ENCODE data around the gene EPS15. TPM values are rescaled to one million over a fixed set of nuclear protein-coding genes. Genes with fewer than 3 reads are reported as not detected.
A peak's percentile ranks its signal among the peaks of the same experiment; 100 is the strongest.

EPS15 gene
- total and polyA plus RNA-seq, 10 of the 15 experiments (the other 5 are each of a cell fraction or from before 2014, with no cell fraction given): 24.7 to 87.8 (median 56.3) TPM

- TF ChIP-seq IRF3 (IDR thresholded peaks at IDR 0.05): no peak
- no peak for TF ChIP-seq ZBTB4 (CRISPR knock-in tag; IDR thresholded peaks at IDR 0.05)
- TF ChIP-seq TBL1XR1 (IDR thresholded peaks at IDR 0.05; ENCODE audit: low read depth, low read length): no peak
- peak; percentile 84 for TF ChIP-seq EED (IDR thresholded peaks at IDR 0.05; ENCODE audit: low read depth)
- TF ChIP-seq CBFB (IDR thresholded peaks at IDR 0.05; ENCODE audit: low read depth): no peak
- no peak for TF ChIP-seq CBX3 (IDR thresholded peaks at IDR 0.05; ENCODE audit: borderline replicate concordance, low read depth)
- TF ChIP-seq HSF1 (IDR thresholded peaks at IDR 0.05; ENCODE audit: low read depth, low read length): no peak
- peak; percentile 56 for TF ChIP-seq RAD21 (IDR thresholded peaks at IDR 0.05; ENCODE audit: insufficient read depth, low read depth, low read length)
- no peak for TF ChIP-seq EZH2 (IDR thresholded peaks at IDR 0.05; ENCODE audit: borderline replicate concordance, control insufficient read depth, low read depth, low read length)
- TF ChIP-seq CEBPB (IDR thresholded peaks at IDR 0.05; ENCODE audit: borderline replicate concordance in 1 of 2, low read depth in 2 of 2, low read length in 2 of 2): no peak
- TF ChIP-seq BMI1 (IDR thresholded peaks at IDR 0.05; ENCODE audit: borderline replicate concordance): no peak
- no peak for TF ChIP-seq ZBTB33 (IDR thresholded peaks at IDR 0.05)
- no peak for TF ChIP-seq NFXL1 (IDR thresholded peaks at IDR 0.05; ENCODE audit: borderline replicate concordance)
- no peak for TF ChIP-seq RAD51 (IDR thresholded peaks at IDR 0.05)
- no peak for TF ChIP-seq POLR2A (IDR thresholded peaks at IDR 0.05; ENCODE audit: low read depth, low read length)
- TF ChIP-seq MTA3 (IDR thresholded peaks at IDR 0.05; ENCODE audit: borderline replicate concordance, low read length): no peak
- no peak for TF ChIP-seq SIX5 (IDR thresholded peaks at IDR 0.05; ENCODE audit: low read depth, low read length, severe bottlenecking)
- TF ChIP-seq STAT3 (IDR thresholded peaks at IDR 0.05; ENCODE audit: low read depth, low read length): no peak
- 0 out of 3 replicates have a peak, but pooled peaks have one; percentile 8 for TF ChIP-seq POU2F2 (IDR thresholded peaks at IDR 0.05; ENCODE audit: borderline replicate concordance, low read depth, low read length)
- TF ChIP-seq ETV6 (conservative IDR thresholded peaks at IDR 0.05 in 1 of 2, IDR thresholded peaks at IDR 0.05 in 1 of 2; ENCODE audit: borderline replicate concordance in 1 of 2, low read depth in 1 of 2): peak in 1 of 2 experiments; percentile 48; a peak in 1 of 4 replicates
- TF ChIP-seq YY1 (IDR thresholded peaks at IDR 0.05; ENCODE audit: low read depth, low read length): no peak
- no peak for TF ChIP-seq CREM (IDR thresholded peaks at IDR 0.05; ENCODE audit: low read depth)
These were observed 177.1 kb downstream of the EPS15 start (continued) for GRCh38 chr1:51341876-51342496.
